Left kidney (tissue), 2 donors: ENCODE data around the gene PLEKHH3. TPM values are rescaled to one million over a fixed set of nuclear protein-coding genes. Genes with fewer than 3 reads are reported as not detected.
"Not testable (repeated sequence)": the region's sequence is repeated elsewhere in the genome, so short reads cannot be mapped to it uniquely, and the experiment has no call there.

Source experiments
- DNase-seq: peaks from one replicate; pipeline ENCODE4 v3.0.0-alpha.2; 2013
- polyA plus RNA-seq: library from polyadenylated mRNA; unstranded; fragments of 120-200 nt; gene quantifications from one replicate; pipeline ENCODE4 v1.2.1, GENCODE V29; 2013; ENCODE audit not compliant: insufficient read length

PLEKHH3 gene
- polyA plus RNA-seq, 1 donor: 16.2 TPM

DNA sequence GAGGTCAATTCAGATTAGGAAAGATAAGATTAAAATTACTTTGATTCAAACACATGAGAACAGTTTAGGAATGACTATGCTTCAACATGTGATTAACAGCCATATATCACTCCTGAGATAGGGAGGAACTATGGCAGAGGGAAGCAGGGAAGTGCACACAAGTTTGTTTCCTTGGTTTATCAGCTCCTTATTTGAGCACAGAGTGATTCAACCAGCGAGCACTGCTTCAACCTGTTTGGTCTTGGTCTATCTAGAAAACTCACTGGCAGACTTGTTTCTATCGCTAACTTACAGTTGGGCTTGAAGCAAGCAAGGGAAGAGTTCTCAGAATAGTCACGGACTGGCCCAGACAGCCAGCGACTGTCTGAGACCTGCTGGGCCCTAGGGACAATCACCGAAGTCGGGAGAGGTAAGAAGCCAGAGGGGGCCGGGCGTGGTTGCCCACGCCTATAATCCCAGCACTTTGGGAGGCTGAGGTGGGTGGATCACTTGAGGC, 43.8 kb downstream of the PLEKHH3 start:
- no peak for DNase-seq

DNA sequence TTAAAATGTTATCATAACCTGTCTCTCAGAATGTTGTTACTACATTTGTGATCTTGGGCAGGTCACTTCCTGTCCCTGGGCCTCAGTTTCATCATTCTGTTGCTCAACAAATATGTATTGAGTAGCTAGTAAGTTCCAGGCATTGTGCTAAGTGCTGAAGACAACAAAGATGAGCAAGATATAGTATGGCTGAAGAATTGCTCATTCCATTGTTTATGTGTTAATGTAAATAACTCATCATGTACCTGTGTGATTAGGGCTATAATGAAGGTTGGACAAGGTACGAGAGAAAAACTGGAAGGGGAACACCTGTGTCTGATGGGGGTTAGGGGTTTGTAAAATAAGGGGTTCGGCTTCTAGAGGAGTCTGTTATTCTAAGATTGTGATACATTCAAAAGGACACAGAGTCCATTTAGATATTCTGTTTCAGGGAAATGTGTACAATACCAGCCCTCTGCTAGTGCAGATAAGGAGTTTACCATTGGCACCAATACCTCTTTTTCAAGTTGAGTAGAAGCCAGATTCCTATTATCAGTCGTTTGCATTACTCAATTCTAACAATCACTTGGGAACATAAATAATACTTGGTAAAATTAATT, 47.3 kb downstream of the PLEKHH3 start:
- DNase-seq: no peak

DNA sequence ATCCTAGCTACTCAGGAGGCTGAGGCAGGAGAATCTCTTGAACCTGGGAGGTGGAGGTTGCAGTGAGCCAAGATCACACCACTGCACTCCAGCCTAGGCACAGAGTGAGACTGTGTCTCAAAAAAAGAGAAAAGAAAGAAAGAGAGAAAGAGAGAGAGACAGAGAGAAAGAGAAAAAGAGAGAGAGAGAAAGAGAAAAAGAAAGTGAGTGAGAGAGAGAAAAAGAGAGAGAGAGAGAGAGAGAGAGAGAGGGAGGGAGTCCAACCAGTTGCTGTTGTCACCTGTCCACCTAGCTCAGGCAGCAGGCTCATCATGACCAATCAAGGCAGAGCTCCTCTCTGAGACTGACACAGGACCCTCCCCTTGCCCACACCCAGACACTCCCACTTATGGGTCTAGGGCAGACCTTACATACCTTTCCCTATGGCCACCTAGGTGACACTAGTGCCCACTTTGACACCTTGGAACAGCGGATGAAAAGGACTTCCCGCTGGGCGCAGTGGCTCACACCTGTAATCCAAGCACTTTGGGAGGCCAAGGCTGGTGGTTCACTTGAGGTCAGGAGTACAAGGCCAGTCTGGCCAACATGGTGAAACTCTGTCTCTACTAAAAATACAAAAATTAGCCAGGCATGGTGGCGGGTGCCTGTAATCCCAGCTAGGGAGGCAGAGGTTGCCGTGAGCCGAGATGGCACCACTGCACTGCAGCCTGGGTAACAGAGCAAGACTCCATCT, 49.6 kb downstream of the PLEKHH3 start:
- not testable (repeated sequence) for DNase-seq

DNA sequence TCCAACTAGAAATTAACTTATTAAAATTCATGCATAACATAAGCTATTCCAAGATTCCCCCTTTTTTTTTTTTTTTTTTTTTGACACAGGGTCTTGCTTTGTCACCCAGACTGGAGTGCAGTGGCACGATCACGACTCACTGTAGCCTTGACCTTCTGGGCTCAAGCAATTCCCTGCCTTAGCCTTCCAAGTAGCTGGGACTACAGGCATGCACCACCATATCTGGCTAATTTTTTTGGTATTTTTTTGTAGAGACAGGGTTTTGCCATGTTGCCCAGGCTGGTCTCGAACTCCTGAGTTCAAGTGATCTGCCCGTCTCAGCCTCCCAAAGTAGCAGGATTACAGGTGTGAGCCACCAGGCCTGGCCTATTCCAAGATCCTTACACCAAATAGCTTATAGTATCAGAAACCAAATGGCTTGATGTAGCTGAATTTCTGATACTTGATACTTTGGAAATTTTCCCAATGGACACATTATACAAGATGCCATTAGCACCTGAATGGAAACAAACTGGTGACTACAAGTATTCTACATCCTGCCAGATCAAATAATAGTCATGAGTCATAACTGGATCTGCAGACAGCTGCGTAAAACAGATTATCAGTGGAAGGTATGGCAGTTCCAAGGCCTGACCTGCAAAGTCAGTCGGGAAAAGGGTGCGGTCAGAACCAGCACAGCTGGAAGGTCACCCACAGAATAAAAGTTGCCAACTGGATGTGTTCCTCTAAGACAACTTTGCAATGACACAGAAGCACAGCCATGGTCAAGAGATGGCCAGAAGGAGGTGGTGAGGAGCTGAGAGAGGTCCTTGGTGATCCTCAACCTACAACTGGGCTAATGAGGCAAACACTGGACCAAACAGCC, 52.8 kb downstream of the PLEKHH3 start:
- DNase-seq: no peak

DNA sequence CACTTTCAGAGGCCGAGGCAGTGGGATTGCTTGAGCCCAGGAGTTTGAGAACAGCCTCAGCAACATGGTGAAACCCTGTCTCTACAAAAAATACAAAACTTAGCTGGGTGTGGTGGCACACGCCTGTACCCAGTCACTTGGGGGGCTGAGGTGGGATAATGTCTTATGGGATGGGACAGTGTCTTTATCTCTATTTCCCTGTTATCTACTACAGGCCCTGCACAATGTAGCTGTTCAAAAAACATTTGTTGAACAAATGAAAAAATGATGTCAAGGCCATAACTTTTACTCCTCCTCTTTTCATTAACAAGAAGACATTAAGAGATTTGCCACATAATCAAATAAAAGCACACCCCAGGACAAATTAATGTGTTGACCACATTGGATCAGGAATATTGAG, 53.5 kb downstream of the PLEKHH3 start:
- DNase-seq: no peak

DNA sequence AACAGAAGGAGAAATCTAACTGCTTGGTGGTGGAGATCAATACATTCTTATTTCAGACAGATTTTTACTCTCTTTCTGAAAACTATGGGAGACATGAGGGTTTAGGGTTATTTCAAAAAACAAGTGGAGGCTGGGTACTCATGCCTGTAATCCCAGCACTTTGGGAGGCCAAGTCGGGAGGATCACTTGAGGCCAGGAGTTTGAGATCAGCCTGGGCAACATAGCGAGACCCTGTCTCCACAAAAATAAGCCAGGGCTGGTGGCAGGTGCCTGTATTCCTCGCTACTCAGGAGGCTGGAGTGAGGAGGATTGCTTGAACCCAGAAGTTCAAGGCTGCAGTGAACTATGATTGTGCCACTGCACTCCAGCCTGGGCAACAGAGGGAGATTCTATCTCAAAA, 54.8 kb downstream of the PLEKHH3 start:
- not testable (repeated sequence) for DNase-seq

DNA sequence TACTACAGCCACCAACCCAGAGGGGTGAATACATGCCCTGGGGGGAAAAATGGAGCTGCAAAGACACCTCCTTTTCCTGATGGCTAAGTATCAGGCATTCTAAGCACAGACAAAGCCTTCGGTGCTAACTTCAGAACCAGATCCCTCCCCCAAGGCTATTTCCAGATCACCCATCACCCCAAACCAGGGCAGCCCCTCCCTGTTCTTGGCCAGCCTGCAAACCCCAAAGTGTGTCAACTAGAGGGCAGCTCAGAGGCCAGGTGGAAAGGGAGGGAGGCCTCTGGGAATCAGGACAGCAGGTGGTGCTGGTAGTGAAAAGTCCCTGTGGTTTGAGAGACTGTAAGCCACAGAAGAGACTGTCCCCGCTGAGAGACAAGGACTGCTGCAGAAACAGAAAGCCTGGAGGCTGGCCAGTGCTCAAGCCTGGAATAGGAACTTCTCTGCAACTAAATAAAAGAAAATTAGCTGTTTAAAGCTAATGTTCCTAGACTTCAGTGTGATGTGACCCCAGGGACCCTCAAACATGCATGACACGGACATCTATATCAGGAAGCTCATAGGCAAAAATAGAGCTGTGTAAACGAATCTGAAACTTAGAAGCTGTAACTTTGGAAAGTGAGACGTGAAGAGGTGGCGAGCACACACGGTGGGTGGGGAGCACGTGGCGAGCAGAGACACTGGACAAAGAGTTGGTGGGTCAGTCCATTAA, 58.2 kb downstream of the PLEKHH3 start:
- DNase-seq: no peak

DNA sequence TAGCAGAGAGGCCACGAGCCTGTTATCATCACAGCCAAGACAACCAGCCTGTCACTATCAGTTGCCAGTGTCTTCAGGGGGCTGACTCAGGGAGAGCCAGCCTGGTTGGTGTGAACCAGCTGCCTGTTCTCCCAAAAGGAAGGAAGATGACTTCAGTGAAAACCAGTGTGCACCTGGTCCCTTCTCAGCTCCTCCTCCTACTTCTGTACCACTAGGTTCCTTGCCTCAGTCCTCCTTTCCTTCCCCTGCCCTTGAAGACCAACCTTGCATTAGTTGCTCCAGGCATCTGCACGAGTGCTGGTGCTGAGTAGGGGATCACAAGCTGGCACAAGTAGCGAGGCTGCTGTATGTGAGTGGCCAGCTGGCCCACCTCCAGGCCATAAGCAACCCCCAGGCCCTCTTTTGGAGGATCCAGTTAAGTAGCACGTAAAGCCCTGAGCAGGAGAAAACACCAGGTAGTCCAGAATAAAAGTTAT, 58.8 kb downstream of the PLEKHH3 start:
- DNase-seq: no peak

Other genes with a start within 250 kb of the PLEKHH3 start
- 71.1 TPM for gene ATP6V0A1, start 218.1 kb downstream of the PLEKHH3 start, polyA plus RNA-seq
- 14.1 TPM for gene NAGLU, start 140.8 kb downstream of the PLEKHH3 start, polyA plus RNA-seq
- gene HSD17B1, start 124.1 kb downstream of the PLEKHH3 start, polyA plus RNA-seq: 4.7 TPM
- gene COASY, start 114.8 kb downstream of the PLEKHH3 start, polyA plus RNA-seq: 55.4 TPM
- 35.7 TPM for gene MLX, start 109.9 kb downstream of the PLEKHH3 start, polyA plus RNA-seq
- gene PSMC3IP, start 99.3 kb downstream of the PLEKHH3 start, polyA plus RNA-seq: 25.0 TPM
- gene RETREG3, start 67.6 kb downstream of the PLEKHH3 start, polyA plus RNA-seq: 60.6 TPM
- 57.4 TPM for gene TUBG1, start 67.3 kb downstream of the PLEKHH3 start, polyA plus RNA-seq
- 37.2 TPM for gene TUBG2, start 17.7 kb downstream of the PLEKHH3 start, polyA plus RNA-seq
- gene CCR10, start 4.8 kb upstream of the PLEKHH3 start, polyA plus RNA-seq: 1.3 TPM
- 8.8 TPM for gene CNTNAP1, start 5.5 kb upstream of the PLEKHH3 start, polyA plus RNA-seq
- gene EZH1, start 68.0 kb upstream of the PLEKHH3 start, polyA plus RNA-seq: 58.7 TPM
- gene RAMP2, start 84.2 kb upstream of the PLEKHH3 start, polyA plus RNA-seq: 70.0 TPM
- 78.2 TPM for gene VPS25, start 96.5 kb upstream of the PLEKHH3 start, polyA plus RNA-seq
- 10.1 TPM for gene WNK4, start 103.6 kb upstream of the PLEKHH3 start, polyA plus RNA-seq
- 144 TPM for gene COA3, start 121.7 kb upstream of the PLEKHH3 start, polyA plus RNA-seq
- gene CNTD1, start 121.9 kb upstream of the PLEKHH3 start, polyA plus RNA-seq: 3.4 TPM
- gene BECN1, start 147.3 kb upstream of the PLEKHH3 start, polyA plus RNA-seq: 85.0 TPM
- 108 TPM for gene PSME3, start 156.4 kb upstream of the PLEKHH3 start, polyA plus RNA-seq
- gene AOC2, start 167.6 kb upstream of the PLEKHH3 start, polyA plus RNA-seq: 1.5 TPM
- gene AOC3, start 174.2 kb upstream of the PLEKHH3 start, polyA plus RNA-seq: 4.9 TPM
- gene G6PC1, start 223.8 kb upstream of the PLEKHH3 start, polyA plus RNA-seq: 5.6 TPM